Stomach (tissue), 4 donors: ENCODE data around the gene SURF6.

ENCODE experiments used
- CTCF ChIP-seq, 7 experiments: fragments of 450-650 bp in 4 of 7; fragments of 200-600 bp in 3 of 7; sonication (generic) in 3 of 7; IDR thresholded peaks; one replicate each; pipeline ENCODE4 v1.5.1; 2016 to 2019; ENCODE audit warnings: antibody characterized with exemption in 7 of 7, control low read depth in 2 of 7, mild to moderate bottlenecking in 1 of 7
- POLR2A ChIP-seq, 4 donors: fragments of 450-650 bp; IDR thresholded peaks; one replicate each; pipeline ENCODE4 v1.6.1; 2016; ENCODE audit warnings: antibody characterized with exemption in 4 of 4, control low read depth in 2 of 4, mild to moderate bottlenecking in 1 of 4, moderate library complexity in 1 of 4

GRCh38 chr9:133368249-133368881 lies 32.4 kb upstream of the SURF6 start:
- TF ChIP-seq CTCF (IDR thresholded peaks at IDR 0.05) (no peak), POLR2A (IDR thresholded peaks at IDR 0.05) (no peak)
